Measurements from ENCODE around the gene SRI.

GRCh38 chr7:88215295-88215694 lies 4.5 kb downstream of the SRI start:
- TF ChIP-seq POLR2A (IDR thresholded peaks at IDR 0.05; ENCODE audit: low read length), result no peak
- no peak for TF ChIP-seq GATA1 (IDR thresholded peaks at IDR 0.05; ENCODE audit: low read depth, low read length)

All from erythroblast (primary cell).